ENCODE measurements around the gene HRH2. TPM values are rescaled to one million over a fixed set of nuclear protein-coding genes. Genes with fewer than 3 reads are reported as not detected.

Gene HRH2
- total RNA-seq, 3 donors from 2014 or later (not counting 1 experiment from before 2014, with no cell fraction given), result 1.4 to 13.9 (median 3.1) TPM

- H3K27ac Mint-ChIP-seq, result no peak overlapping the region
- no peak for TF ChIP-seq CTCF (IDR thresholded peaks at IDR 0.05)
- peaks cover 0 to 4% of the 10 kb centered on the region in 2 donors for H3K9me3 Mint-ChIP-seq
- intact Hi-C loops (cut with micrococcal nuclease), result no loop called here
- Histone ChIP-seq H3K4me1 (ENCODE audit: control insufficient read depth, insufficient read depth, low read length) (no peaks in the 10 kb centered on the region), H3K36me3 (ENCODE audit: control insufficient read depth, insufficient read depth, low read length) (no peaks in the 10 kb centered on the region), H3K4me3 (ENCODE audit: low read length) (no peak overlapping the region), H3K27me3 (ENCODE audit: control insufficient read depth, insufficient read depth, low read length) (no peaks in the 10 kb centered on the region), H3K27ac (ENCODE audit: low read length) (no peak overlapping the region), H3K9me3 (ENCODE audit: control insufficient read depth, insufficient read depth, low read length) (no peaks in the 10 kb centered on the region)
- no peaks in the 10 kb centered on the region for H3K36me3 Mint-ChIP-seq
- 90% methylated on average over 16 of the region's 16 CpGs for WGBS (ENCODE audit: insufficient coverage)
- DNase-seq (no peak), ATAC-seq (no peak)
- no peak overlapping the region for H3K4me3 Mint-ChIP-seq
- H3K27me3 Mint-ChIP-seq (ENCODE audit: low read depth in 2 of 2), result peaks cover 9 to 34% of the 10 kb centered on the region in 2 donors
- no peaks in the 10 kb centered on the region for H3K4me1 Mint-ChIP-seq
Measured at GRCh38 chr5:175707751-175708375, 50.0 kb downstream of the HRH2 start.

GRCh38 chr5:175709276-175709781 is 51.5 kb downstream of the HRH2 start:
- no peak for ATAC-seq
- intact Hi-C loops (cut with micrococcal nuclease), result no loop called here
- no peak overlapping the region for H3K4me3 Mint-ChIP-seq
- H3K27me3 Mint-ChIP-seq (ENCODE audit: low read depth in 2 of 2), result peaks cover 5 to 20% of the 10 kb centered on the region in 2 donors
- H3K36me3 Mint-ChIP-seq, result no peaks in the 10 kb centered on the region
- Histone ChIP-seq H3K4me1 (ENCODE audit: control insufficient read depth, insufficient read depth, low read length) (no peaks in the 10 kb centered on the region), H3K4me3 (ENCODE audit: low read length) (no peak overlapping the region), H3K27ac (ENCODE audit: low read length) (no peak overlapping the region), H3K36me3 (ENCODE audit: control insufficient read depth, insufficient read depth, low read length) (no peaks in the 10 kb centered on the region), H3K27me3 (ENCODE audit: control insufficient read depth, insufficient read depth, low read length) (no peaks in the 10 kb centered on the region), H3K9me3 (ENCODE audit: control insufficient read depth, insufficient read depth, low read length) (no peaks in the 10 kb centered on the region)
- DNase-seq, result no peak
- H3K4me1 Mint-ChIP-seq, result no peaks in the 10 kb centered on the region
- H3K27ac Mint-ChIP-seq, result no peak overlapping the region
- WGBS (ENCODE audit: insufficient coverage), result 81% methylated on average over 13 of the region's 13 CpGs
- no peaks in the 10 kb centered on the region for H3K9me3 Mint-ChIP-seq
- no peak for TF ChIP-seq CTCF (IDR thresholded peaks at IDR 0.05)

- no peak for DNase-seq
- no peaks in the 10 kb centered on the region for H3K36me3 Mint-ChIP-seq
Measured at GRCh38 chr5:175710326-175710725, 52.5 kb downstream of the HRH2 start.

More at GRCh38 chr5:175710326-175710725, 52.5 kb downstream of the HRH2 start:
- Histone ChIP-seq H3K9me3 (ENCODE audit: control insufficient read depth, insufficient read depth, low read length) (no peaks in the 10 kb centered on the region), H3K27me3 (ENCODE audit: control insufficient read depth, insufficient read depth, low read length) (no peaks in the 10 kb centered on the region), H3K27ac (ENCODE audit: low read length) (no peak overlapping the region), H3K4me3 (ENCODE audit: low read length) (no peak overlapping the region), H3K36me3 (ENCODE audit: control insufficient read depth, insufficient read depth, low read length) (no peaks in the 10 kb centered on the region), H3K4me1 (ENCODE audit: control insufficient read depth, insufficient read depth, low read length) (no peaks in the 10 kb centered on the region)
- intact Hi-C loops (cut with micrococcal nuclease), result no loop called here
- WGBS (ENCODE audit: insufficient coverage), result 90% methylated on average over 6 of the region's 6 CpGs
- no peak overlapping the region for H3K27ac Mint-ChIP-seq
- TF ChIP-seq CTCF (IDR thresholded peaks at IDR 0.05), result no peak
- H3K4me3 Mint-ChIP-seq, result no peak overlapping the region
- ATAC-seq, result no peak
- peaks cover 9 to 12% of the 10 kb centered on the region in 2 donors for H3K27me3 Mint-ChIP-seq (ENCODE audit: low read depth in 2 of 2)
- no peaks in the 10 kb centered on the region for H3K4me1 Mint-ChIP-seq
- H3K9me3 Mint-ChIP-seq, result no peaks in the 10 kb centered on the region
